Heart right ventricle (tissue), 16 donors: ENCODE results near the gene ADCY4. TPM values are rescaled to one million over a fixed set of nuclear protein-coding genes. Genes with fewer than 3 reads are reported as not detected.

Experiments
- ATAC-seq, 8 donors: fragments of 200-7000 bp; cut with Tn5 transposase; one replicate each; pipeline ENCODE4 v1.9.1; 2020; ENCODE audit warnings: mild to moderate bottlenecking in 8 of 8, moderate library complexity in 8 of 8, moderate number of reproducible peaks in 1 of 8
- DNase-seq, 2 donors: peaks; one replicate each; pipeline ENCODE4 v3.0.0-alpha.2; 2020
- H3K27ac ChIP-seq, 10 donors: fragments of 200-600 bp; sonication (generic) in 2 of 10; one replicate each; pipeline versions ENCODE4 v1.5.0 to v1.8.0; 2020 to 2022; ENCODE audit warnings: mild to moderate bottlenecking in 3 of 10
- H3K27me3 ChIP-seq, 7 donors: fragments of 200-600 bp; one replicate each; pipeline ENCODE4 v1.8.0; 2021 to 2022; ENCODE audit warnings: mild to moderate bottlenecking in 2 of 7
- H3K36me3 ChIP-seq, 9 donors: fragments of 200-600 bp; sonication (generic) in 1 of 9; one replicate each; pipeline versions ENCODE4 v1.5.0 to v1.8.0; 2020 to 2022; ENCODE audit warnings: mild to moderate bottlenecking in 2 of 9
- H3K4me1 ChIP-seq, 9 donors: fragments of 200-600 bp; sonication (generic) in 1 of 9; one replicate each; pipeline versions ENCODE4 v1.5.0 to v1.8.0; 2020 to 2022; ENCODE audit warnings: mild to moderate bottlenecking in 4 of 9
- H3K4me3 ChIP-seq, 10 donors: fragments of 200-600 bp; sonication (generic) in 2 of 10; one replicate each; pipeline versions ENCODE4 v1.5.0 to v1.8.0; 2020 to 2022; ENCODE audit warnings: mild to moderate bottlenecking in 7 of 10, moderate library complexity in 2 of 10
- H3K9me3 ChIP-seq, 11 donors: fragments of 200-600 bp in 10 of 11; sonication (generic) in 2 of 11; one replicate each; pipeline versions ENCODE4 v1.5.0 to v1.8.0; 2013 to 2022; ENCODE audit warnings: mild to moderate bottlenecking in 2 of 11, control low read depth in 1 of 11, moderate library complexity in 1 of 11
- CTCF ChIP-seq, 9 donors: fragments of 200-600 bp; sonication (generic) in 2 of 9; IDR thresholded peaks; one replicate each; pipeline versions ENCODE4 v1.5.0 to v1.8.0; 2021 to 2022; ENCODE audit warnings: antibody characterized with exemption in 9 of 9, mild to moderate bottlenecking in 5 of 9, moderate library complexity in 1 of 9
- WGBS, 2 donors: extraction: QIAGEN DNeasy Blood & Tissue Kit; methylation state at CpG; one replicate each; pipeline ENCODE4 v1.1.7; 2013; ENCODE audit warnings: inconsistent platforms in 1 of 2; 5-methylcytosine and 5-hydroxymethylcytosine counted together
- intact Hi-C, 10 donors: fragments of 100-400 bp; cut with DNase I; formaldehyde crosslinking; loops; one replicate each; pipeline versions ENCODE4 v1.11.1 to v1.14.2; 2022
- polyA plus RNA-seq, 2 donors: library from polyadenylated mRNA; stranded (reverse); fragments of 200-250 nt; gene quantifications; one replicate each; pipeline ENCODE4 v1.2.3, GENCODE V29; 2013
- total RNA-seq, 10 donors: library from RNA; stranded (reverse); fragmentation: NEBNext Ultra II Directional in 3 of 10; extraction: Animal tissue kit (Norgen Biotek cat#: 25700) in 3 of 10; gene quantifications; one replicate each; pipeline versions ENCODE4 v1.2.1 to v1.2.4, GENCODE V29; 2021 to 2023
- donor health status: Arrhythmogenic right ventricular cardiomyopathy.
- donor health status: ischemic (EF 13 %, LVEDD 7.1; RV severe dilation, severe dysfunction).
- donor health status: healthy with polysubstance abuse.
- donor health status: DM: no; HTN: yes; CAD: no.
- donor health status: DM: no; HTN: no; CAD: no.
- donor health status: ischemic (EF 25% LVEDD 6.9; RV normal size, moderate dysfunction).
- donor health status: ischemic (EF 25% LVEDD 5.7; RV mildly dilated, moderate dysfunction).
- donor health status: healthy.
- donor health status: DM: yes; HTN: yes; CAD: no.
- donor health status: Ischemic cardiomyopathy.
- donor health status: ischemic (EF 35%, LVEDD 5.7; RV mildly dilated, moderate dysfunction).
- donor health status: nonischemic (EF 11% LVEDD 7.7; RV severe dilation, severe dysfunction).
- donor health status: DM: yes; HTN: yes; CAD: no.
- donor health status: PGD.
- donor health status: ischemic (EF 29% LVEDD 5.4; RV normal size, mild dysfunction).
- donor health status: nonischemic (EF 23%, LVEDD 6.1; RV moderate dilation, normal function).

The ADCY4 gene
- total and polyA plus RNA-seq, 12 donors, result 17.4 to 104 (median 23.4) TPM

DNA sequence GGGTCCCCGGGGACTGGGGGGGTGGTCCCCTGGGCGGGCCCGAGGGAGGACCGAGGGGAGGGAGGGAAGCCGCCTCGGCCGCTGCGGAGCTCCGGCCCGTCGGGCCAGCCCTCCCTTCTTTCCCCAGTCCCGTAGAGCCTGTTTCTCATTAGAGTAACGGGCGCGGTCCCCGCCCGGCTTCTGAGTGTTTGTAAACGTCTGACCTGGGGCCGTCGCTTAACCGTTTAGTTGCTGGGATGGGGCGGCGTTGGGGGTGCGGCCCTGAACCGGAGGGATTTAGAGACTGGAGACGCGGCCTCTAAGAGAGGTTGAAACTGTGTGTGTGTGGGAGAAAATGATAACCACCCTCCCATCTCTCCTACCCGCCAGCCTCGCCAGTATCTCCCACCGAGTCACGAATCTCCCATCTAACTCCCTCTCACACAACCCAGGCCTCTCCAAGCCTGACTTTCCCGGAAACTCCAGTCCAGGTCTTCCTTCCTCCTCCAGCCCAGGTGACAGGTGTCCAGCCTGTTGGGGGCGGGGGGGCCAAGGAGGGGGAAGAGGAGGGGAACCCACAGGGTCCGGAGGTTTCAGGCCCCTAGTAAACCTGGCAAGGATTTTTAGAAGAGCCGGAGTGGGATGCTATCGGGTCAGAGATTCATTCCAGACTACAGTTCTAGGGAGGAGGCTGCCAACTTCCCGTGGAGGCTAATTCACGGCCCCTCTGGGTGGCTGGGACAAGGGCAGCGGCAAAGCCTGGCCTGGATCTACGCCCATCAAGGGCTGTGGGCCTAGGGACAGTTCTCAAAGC is 32.0 kb upstream of the ADCY4 start:
- Histone ChIP-seq H3K9me3 (no peaks in the 10 kb centered on the region), H3K36me3 (no peaks in the 10 kb centered on the region), H3K27ac (peak overlapping the region; percentile 82 to 96 (median 91)), H3K27me3 (peaks cover 0 to 56% (median 9%) of the 10 kb centered on the region in 7 donors), H3K4me1 (peaks cover 0 to 60% (median 25%) of the 10 kb centered on the region in 9 donors), H3K4me3 (peak overlapping the region; percentile 29 to 64 (median 56))
- intact Hi-C loops, result loop anchor here (1.0 to 10.0 kb wide), 11 partner anchors 32 to 68 kb away; partner anchors contain the start of genes ADCY4 (in 5 of the 10), NYNRIN (in 4 of the 10), CBLN3 (in 1 of the 10) and KHNYN (in 1 of the 10)
- peak; percentile 92 to 95 for DNase-seq
- no peak for TF ChIP-seq CTCF (IDR thresholded peaks at IDR 0.05)
- 1 to 2% methylated on average over 38 to 40 of the region's 40 CpGs for WGBS, 2 donors
- peak; percentile 77 to 93 (median 88) for ATAC-seq

GRCh38 chr14:24366413-24366720 is 31.5 kb upstream of the ADCY4 start:
- no peaks in the 10 kb centered on the region for H3K36me3 ChIP-seq
- DNase-seq (no peak), ATAC-seq (no peak)
- H3K27me3 ChIP-seq, result peaks cover 0 to 56% (median 9%) of the 10 kb centered on the region in 7 donors
- 3 to 15% methylated on average over 16 of the region's 16 CpGs for WGBS, 2 donors
- intact Hi-C loops, result loop anchor here (1.0 to 10.0 kb wide), 11 partner anchors 31 to 68 kb away; partner anchors contain the start of genes ADCY4 (in 5 of the 10), NYNRIN (in 4 of the 10), CBLN3 (in 1 of the 10) and KHNYN (in 1 of the 10)
- peak overlapping the region; percentile 82 to 96 (median 91) for H3K27ac ChIP-seq
- peak overlapping the region; percentile 29 to 64 (median 56) for H3K4me3 ChIP-seq
- peaks cover 0 to 56% (median 25%) of the 10 kb centered on the region in 9 donors for H3K4me1 ChIP-seq
- no peak for TF ChIP-seq CTCF (IDR thresholded peaks at IDR 0.05)
- H3K9me3 ChIP-seq, result no peaks in the 10 kb centered on the region

DNA sequence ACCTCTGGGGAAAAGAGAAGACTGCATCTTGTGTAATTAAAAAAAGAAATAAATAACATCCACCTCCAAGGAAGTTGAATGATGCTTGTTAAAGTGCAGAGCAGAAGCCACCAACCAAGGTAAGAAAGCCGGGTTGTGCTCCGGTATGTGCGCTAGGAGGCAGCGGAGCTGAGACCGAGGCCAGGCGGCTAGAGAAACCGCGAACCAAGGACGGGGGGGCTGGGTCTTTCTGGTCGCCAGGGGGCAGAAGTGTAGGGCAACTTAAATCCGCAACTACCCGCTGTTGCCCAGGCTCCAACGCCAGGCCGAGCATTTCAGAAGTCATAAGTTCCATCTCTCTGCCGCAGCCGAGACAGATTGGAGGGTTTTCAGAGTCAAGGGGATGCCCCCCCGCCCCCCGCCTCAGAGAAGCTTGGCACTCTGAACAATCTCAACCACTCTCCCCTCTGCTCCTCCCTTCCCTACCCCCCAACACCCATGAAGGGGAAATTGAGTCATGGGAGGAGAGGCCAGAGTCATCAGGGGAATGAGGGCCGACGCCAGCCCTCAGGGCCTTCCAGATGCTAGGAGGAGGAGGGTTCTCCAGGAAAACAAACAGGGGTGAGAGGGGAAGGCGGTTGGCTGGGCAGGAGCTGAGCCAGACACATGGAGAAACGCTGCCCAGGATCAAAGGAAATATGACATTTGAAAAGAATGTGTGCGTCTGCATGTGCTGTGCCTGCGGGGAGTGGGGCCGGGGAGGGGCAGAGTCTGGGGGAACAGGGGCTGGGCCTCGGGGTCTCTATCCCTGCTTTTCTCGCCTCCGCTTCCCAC is 30.9 kb upstream of the ADCY4 start:
- H3K4me3 ChIP-seq, result peak overlapping the region in 9 of 10 donors; percentile 41 to 64 (median 59)
- DNase-seq (peak; percentile 82 to 86), ATAC-seq (peak; percentile 21 to 72 (median 58))
- H3K27me3 ChIP-seq, result peaks cover 0 to 56% (median 9%) of the 10 kb centered on the region in 7 donors
- peak; percentile 59 to 94 (median 84) for TF ChIP-seq CTCF (IDR thresholded peaks at IDR 0.05)
- H3K9me3 ChIP-seq, result no peaks in the 10 kb centered on the region
- H3K27ac ChIP-seq, result peak overlapping the region; percentile 82 to 96 (median 91)
- 10% methylated on average over 28 of the region's 28 CpGs for whole genome bisulfite sequencing, 2 donors
- intact Hi-C loops, result loop anchor here (1.0 to 10.0 kb wide), 12 partner anchors 31 to 71 kb away; partner anchors contain the start of genes ADCY4 (in 5 of the 10), NYNRIN (in 4 of the 10), CBLN3 (in 1 of the 10) and KHNYN (in 1 of the 10)
- H3K36me3 ChIP-seq, result no peaks in the 10 kb centered on the region
- H3K4me1 ChIP-seq, result peaks cover 0 to 51% (median 25%) of the 10 kb centered on the region in 9 donors

- intact Hi-C loops, result loop anchor here in 4 of 10 donors (2.0 to 10.0 kb wide), 4 partner anchors 47 to 72 kb away; no protein-coding TSS in a partner anchor
- no peaks in the 10 kb centered on the region for H3K9me3 ChIP-seq
- no peak for TF ChIP-seq CTCF (IDR thresholded peaks at IDR 0.05)
- no peak for ATAC-seq
- no peak overlapping the region for H3K4me3 ChIP-seq
- H3K27me3 ChIP-seq, result peaks cover 0 to 56% (median 9%) of the 10 kb centered on the region in 7 donors
- no peak for DNase-seq
- peak overlapping the region in 7 of 10 donors; percentile 86 to 96 (median 92) for H3K27ac ChIP-seq
- WGBS, 2 donors, result 60 to 67% methylated on average over 1 of the region's 1 CpG
- peaks cover 0 to 44% (median 25%) of the 10 kb centered on the region in 9 donors for H3K4me1 ChIP-seq
- H3K36me3 ChIP-seq, result no peaks in the 10 kb centered on the region
These were observed 30.0 kb upstream of the ADCY4 start for GRCh38 chr14:24364841-24365240.
